HL-60 (cell line): Measurements from ENCODE around the gene SH3BP4.

Source experiments
- DNase-seq, 2 experiments: peaks; one replicate each; pipeline ENCODE4 v3.0.0-alpha.2; 2010 to 2020; ENCODE audit warnings: low read depth in 1 of 2, low spot score in 1 of 2
- H3K27ac ChIP-seq: fragments of 250-450 bp; sonication (Bioruptor Pico); replicated peaks from 2 replicates; pipeline ENCODE4 v1.5.1; 2020; ENCODE audit warnings: mild to moderate bottlenecking, moderate library complexity
- H3K27me3 ChIP-seq: fragments of 250-450 bp; sonication (Bioruptor Pico); 2 replicates; pipeline ENCODE4 v1.5.1; 2021; ENCODE audit warnings: mild to moderate bottlenecking, moderate library complexity; ENCODE audit not compliant: insufficient read depth, poor library complexity, severe bottlenecking
- H3K4me3 ChIP-seq: replicated peaks from 2 replicates; pipeline ENCODE4 v1.5.1; 2011; ENCODE audit warnings: mild to moderate bottlenecking, control low read depth, low read length; ENCODE audit not compliant: insufficient read depth
- CTCF ChIP-seq: IDR thresholded peaks from one replicate; pipeline ENCODE4 v1.5.1; 2011; ENCODE audit warnings: low read length, control low read depth, inconsistent platforms; ENCODE audit not compliant: insufficient read depth
- GABPA ChIP-seq: IDR thresholded peaks from 2 replicates; pipeline ENCODE4 v1.6.1; 2012; ENCODE audit warnings: low read depth
- POLR2AphosphoS5 ChIP-seq: IDR thresholded peaks from 2 replicates; pipeline ENCODE4 v1.6.1; 2012; ENCODE audit warnings: low read depth
- SPI1 ChIP-seq: IDR thresholded peaks from 2 replicates; pipeline ENCODE4 v1.6.1; 2012; ENCODE audit warnings: low read depth, mild to moderate bottlenecking, borderline replicate concordance
- TF ChIP-seq, protein P1 (sequence below): IDR thresholded peaks from 2 replicates; pipeline ENCODE4 v1.6.1; 2012; ENCODE audit warnings: low read depth; ENCODE audit not compliant: insufficient replicate concordance

The SH3BP4 gene

DNA sequence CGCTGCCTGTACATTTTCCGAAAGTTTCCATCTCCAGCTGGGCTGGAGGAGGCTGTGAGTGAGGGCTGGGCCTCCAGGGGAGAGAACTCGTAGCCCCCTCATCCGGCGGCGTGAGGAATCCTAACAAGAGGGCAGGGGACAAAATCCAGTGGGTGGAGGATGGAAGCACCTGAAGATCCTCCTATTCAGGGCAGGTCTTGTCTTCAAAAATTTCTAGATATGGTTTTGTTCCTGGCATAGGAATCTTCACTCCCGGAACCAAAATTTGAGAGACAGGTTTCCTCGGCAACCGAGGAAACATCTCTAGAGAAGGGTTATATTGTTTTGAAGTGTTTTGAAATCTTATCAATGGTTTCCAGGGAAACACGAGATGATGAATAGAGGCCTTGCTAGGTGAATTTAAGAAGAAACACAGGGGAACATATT lies 136.7 kb downstream of the SH3BP4 start:
- no peak overlapping the region for H3K27ac ChIP-seq
- TF ChIP-seq CTCF (no peak), POLR2AphosphoS5 (no peak), GABPA (no peak), SPI1 (no peak)
- TF ChIP-seq, protein P1, sequence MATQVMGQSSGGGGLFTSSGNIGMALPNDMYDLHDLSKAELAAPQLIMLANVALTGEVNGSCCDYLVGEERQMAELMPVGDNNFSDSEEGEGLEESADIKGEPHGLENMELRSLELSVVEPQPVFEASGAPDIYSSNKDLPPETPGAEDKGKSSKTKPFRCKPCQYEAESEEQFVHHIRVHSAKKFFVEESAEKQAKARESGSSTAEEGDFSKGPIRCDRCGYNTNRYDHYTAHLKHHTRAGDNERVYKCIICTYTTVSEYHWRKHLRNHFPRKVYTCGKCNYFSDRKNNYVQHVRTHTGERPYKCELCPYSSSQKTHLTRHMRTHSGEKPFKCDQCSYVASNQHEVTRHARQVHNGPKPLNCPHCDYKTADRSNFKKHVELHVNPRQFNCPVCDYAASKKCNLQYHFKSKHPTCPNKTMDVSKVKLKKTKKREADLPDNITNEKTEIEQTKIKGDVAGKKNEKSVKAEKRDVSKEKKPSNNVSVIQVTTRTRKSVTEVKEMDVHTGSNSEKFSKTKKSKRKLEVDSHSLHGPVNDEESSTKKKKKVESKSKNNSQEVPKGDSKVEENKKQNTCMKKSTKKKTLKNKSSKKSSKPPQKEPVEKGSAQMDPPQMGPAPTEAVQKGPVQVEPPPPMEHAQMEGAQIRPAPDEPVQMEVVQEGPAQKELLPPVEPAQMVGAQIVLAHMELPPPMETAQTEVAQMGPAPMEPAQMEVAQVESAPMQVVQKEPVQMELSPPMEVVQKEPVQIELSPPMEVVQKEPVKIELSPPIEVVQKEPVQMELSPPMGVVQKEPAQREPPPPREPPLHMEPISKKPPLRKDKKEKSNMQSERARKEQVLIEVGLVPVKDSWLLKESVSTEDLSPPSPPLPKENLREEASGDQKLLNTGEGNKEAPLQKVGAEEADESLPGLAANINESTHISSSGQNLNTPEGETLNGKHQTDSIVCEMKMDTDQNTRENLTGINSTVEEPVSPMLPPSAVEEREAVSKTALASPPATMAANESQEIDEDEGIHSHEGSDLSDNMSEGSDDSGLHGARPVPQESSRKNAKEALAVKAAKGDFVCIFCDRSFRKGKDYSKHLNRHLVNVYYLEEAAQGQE, result no peak
- no peak for DNase-seq
- no peak overlapping the region for H3K4me3 ChIP-seq
- H3K27me3 ChIP-seq, result no peaks in the 10 kb centered on the region

- TF ChIP-seq POLR2AphosphoS5 (no peak), SPI1 (no peak), GABPA (no peak), CTCF (no peak)
- TF ChIP-seq, protein P1, result no peak
- Histone ChIP-seq H3K4me3 (no peak overlapping the region), H3K27ac (no peak overlapping the region), H3K27me3 (no peaks in the 10 kb centered on the region)
- DNase-seq, result no peak
Observed at GRCh38 chr2:235091421-235091820, 139.6 kb downstream of the SH3BP4 start.

DNA sequence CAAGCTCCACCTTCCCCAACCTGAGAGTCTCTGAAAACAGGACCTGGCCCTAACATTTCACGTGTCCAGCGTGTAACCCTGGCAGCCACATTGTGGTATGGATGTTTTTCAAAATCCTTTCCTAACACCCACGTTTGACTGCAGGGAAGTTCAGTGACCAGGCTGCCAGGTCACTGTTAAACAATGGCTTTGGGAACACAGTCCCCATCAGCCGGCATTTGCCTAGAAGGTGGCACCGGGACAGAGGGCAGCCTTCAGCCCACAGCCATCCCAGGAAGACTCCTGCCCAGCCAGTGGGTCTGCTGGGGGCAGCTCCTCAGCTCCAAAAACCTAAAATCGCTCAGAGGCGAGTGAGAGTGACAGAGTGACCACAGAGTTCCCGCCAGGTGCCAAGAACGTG lies 140.2 kb downstream of the SH3BP4 start:
- no peak overlapping the region for H3K4me3 ChIP-seq
- H3K27me3 ChIP-seq, result no peaks in the 10 kb centered on the region
- no peak for DNase-seq
- no peak overlapping the region for H3K27ac ChIP-seq
- no peak for TF ChIP-seq CTCF
- TF ChIP-seq, protein P1, result no peak
- no peak for TF ChIP-seq SPI1
- no peak for TF ChIP-seq GABPA
- no peak for TF ChIP-seq POLR2AphosphoS5
